Neural cell (in vitro differentiated cells): ENCODE data around the gene SPATA7. TPM values are rescaled to one million over a fixed set of nuclear protein-coding genes. Genes with fewer than 3 reads are reported as not detected.

Experiments
- polyA plus RNA-seq: library from polyadenylated mRNA; depleted of rRNA; stranded (reverse); fragments of >200 nt; gene quantifications from 2 replicates; pipeline ENCODE4 v1.2.3, GENCODE V29; 2014

Gene SPATA7
- polyA plus RNA-seq, 1 donor from 2014 or later = 31.4 TPM

Other genes starting within 250 kb of the SPATA7 start
- 6.9 and 7.0 TPM in 2 replicates for gene KCNK10, start 62.4 kb upstream of the SPATA7 start, polyA plus RNA-seq
- 3.3 and 4.1 TPM in 2 replicates for gene PTPN21, start 169.3 kb downstream of the SPATA7 start, polyA plus RNA-seq
- 70.5 and 85.7 TPM in 2 replicates for gene ZC3H14, start 177.4 kb downstream of the SPATA7 start, polyA plus RNA-seq